ENCODE data around the gene TCF20. TPM values are rescaled to one million over a fixed set of nuclear protein-coding genes. Genes with fewer than 3 reads are reported as not detected.

The TCF20 gene
- total RNA-seq, 2 experiments from 2014 or later = 58.7 to 58.9 TPM

DNA sequence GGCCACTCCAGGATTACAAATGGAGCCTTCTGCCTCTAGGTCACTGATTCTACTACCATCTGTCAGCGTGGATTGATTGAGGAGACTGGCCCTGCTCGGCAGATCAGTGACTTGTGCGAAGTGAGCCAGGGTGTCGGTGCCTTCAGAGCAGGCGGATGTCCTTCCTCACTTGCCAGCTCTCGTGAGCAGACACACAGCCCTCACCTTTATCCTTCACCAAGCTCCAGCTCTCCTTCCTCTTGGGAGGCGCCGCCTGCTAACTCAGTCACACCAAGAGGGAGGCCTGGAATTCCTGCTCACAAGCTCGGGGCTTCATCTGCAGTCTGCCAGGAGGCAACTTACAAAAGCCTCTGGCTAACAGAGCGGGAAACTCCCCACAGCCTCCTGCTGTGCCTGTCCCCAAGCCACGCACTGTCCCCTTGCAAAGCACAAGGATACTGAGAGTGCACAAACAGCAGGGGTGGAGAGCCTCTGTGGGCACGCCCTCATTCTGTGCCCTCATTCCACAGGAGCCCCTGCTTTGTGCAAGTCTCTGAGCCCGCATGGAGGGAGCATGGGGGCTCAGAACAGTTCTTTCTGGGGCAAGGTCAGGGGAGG is 3.5 kb upstream of the TCF20 start:
- DNase-seq = no peak
- Mint-ChIP-seq H3K27ac (no peak overlapping the region), H3K27me3 (no peaks in the 10 kb centered on the region), H3K4me3 (no peak overlapping the region), H3K36me3 (ENCODE audit: low read depth) (peaks cover 5% of the 10 kb centered on the region), H3K4me1 (ENCODE audit: low read depth) (peaks cover 7% of the 10 kb centered on the region), H3K9me3 (no peaks in the 10 kb centered on the region)
- intact Hi-C loops (cut with micrococcal nuclease) = no loop called here
- ATAC-seq = no peak
- POLR2A ChIA-PET = no interaction called here
- CTCF ChIA-PET = interaction anchor here (0.6 kb wide), 1 partner anchor 19 kb away, joined by 3 read pairs; no protein-coding TSS in a partner anchor
- TF ChIP-seq CTCF (IDR thresholded peaks at IDR 0.05) = no peak

GRCh38 chr22:42272431-42272999 is 2.1 kb upstream of the TCF20 start:
- ChIA-PET CTCF (no interaction called here), POLR2A (no interaction called here)
- TF ChIP-seq CTCF (IDR thresholded peaks at IDR 0.05) = no peak
- H3K4me1 Mint-ChIP-seq (ENCODE audit: low read depth) = peaks cover 21% of the 10 kb centered on the region
- H3K27me3 Mint-ChIP-seq = no peaks in the 10 kb centered on the region
- no peak overlapping the region for H3K4me3 Mint-ChIP-seq
- no peak for ATAC-seq
- no peak overlapping the region for H3K27ac Mint-ChIP-seq
- intact Hi-C loops (cut with micrococcal nuclease) = no loop called here
- no peak for DNase-seq
- peaks cover 9% of the 10 kb centered on the region for H3K36me3 Mint-ChIP-seq (ENCODE audit: low read depth)
- H3K9me3 Mint-ChIP-seq = no peaks in the 10 kb centered on the region

- Mint-ChIP-seq H3K9me3 (no peaks in the 10 kb centered on the region), H3K27ac (no peak overlapping the region), H3K4me3 (peak overlapping the region; percentile 52), H3K4me1 (ENCODE audit: low read depth) (peaks cover 23% of the 10 kb centered on the region), H3K36me3 (ENCODE audit: low read depth) (peaks cover 16% of the 10 kb centered on the region), H3K27me3 (no peaks in the 10 kb centered on the region)
- ChIA-PET CTCF (no interaction called here), POLR2A (no interaction called here)
- DNase-seq (no peak), ATAC-seq (no peak)
- intact Hi-C loops (cut with micrococcal nuclease) = no loop called here
- TF ChIP-seq CTCF (IDR thresholded peaks at IDR 0.05) = no peak
These were observed 1.5 kb upstream of the TCF20 start for GRCh38 chr22:42271906-42272305.

- no peak for ATAC-seq
- Mint-ChIP-seq H3K4me1 (ENCODE audit: low read depth) (peaks cover 24% of the 10 kb centered on the region), H3K36me3 (ENCODE audit: low read depth) (peaks cover 16% of the 10 kb centered on the region), H3K27me3 (no peaks in the 10 kb centered on the region), H3K9me3 (no peaks in the 10 kb centered on the region), H3K4me3 (peak overlapping the region; percentile 52), H3K27ac (peak overlapping the region; percentile 61)
- no peak for DNase-seq
- intact Hi-C loops (cut with micrococcal nuclease) = no loop called here
- TF ChIP-seq CTCF (IDR thresholded peaks at IDR 0.05) = no peak
- ChIA-PET CTCF (no interaction called here), POLR2A (no interaction called here)
These were observed 849 bp upstream of the TCF20 start for GRCh38 chr22:42271191-42271813.

DNA sequence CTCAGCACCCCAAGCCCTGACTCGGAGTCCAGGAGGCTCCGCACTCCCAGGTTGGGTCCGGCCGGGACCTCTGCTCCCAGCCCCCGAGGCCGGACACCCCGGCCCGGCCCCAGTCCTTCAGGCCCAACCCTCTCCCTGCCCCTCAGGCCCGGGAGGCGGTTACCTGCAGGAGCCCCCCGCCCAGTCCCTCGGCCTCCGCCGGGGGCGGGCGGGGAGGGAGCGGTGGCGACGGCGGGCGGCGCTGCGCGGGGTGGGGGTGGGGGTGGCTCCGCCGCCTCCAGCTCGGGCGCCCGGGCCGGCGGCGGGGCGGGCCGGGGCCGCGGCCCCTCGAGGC is 310 bp downstream of the TCF20 start:
- peak overlapping the region; percentile 73 for H3K27ac Mint-ChIP-seq
- peaks cover 22% of the 10 kb centered on the region for H3K36me3 Mint-ChIP-seq (ENCODE audit: low read depth)
- H3K9me3 Mint-ChIP-seq = no peaks in the 10 kb centered on the region
- CTCF ChIA-PET = no interaction called here
- peaks cover 35% of the 10 kb centered on the region for H3K4me1 Mint-ChIP-seq (ENCODE audit: low read depth)
- DNase-seq (no peak), ATAC-seq (peak; percentile 56)
- intact Hi-C loops (cut with micrococcal nuclease) = no loop called here
- TF ChIP-seq CTCF (IDR thresholded peaks at IDR 0.05) = no peak
- POLR2A ChIA-PET = no interaction called here
- H3K27me3 Mint-ChIP-seq = no peaks in the 10 kb centered on the region
- H3K4me3 Mint-ChIP-seq = peak overlapping the region; percentile 91

Data from activated CD8-positive, alpha-beta T cell treated with anti-CD3 and anti-CD28 coated beads for 36 hours (primary cell).